NT2/D1 (cell line): Measurements from ENCODE around the gene GALNT5.
"Not testable (repeated sequence)": the region's sequence is repeated elsewhere in the genome, so short reads cannot be mapped to it uniquely, and the experiment has no call there.

Experiments
- DNase-seq: peaks from one replicate; pipeline ENCODE4 v3.0.0-alpha.2; 2011; ENCODE audit warnings: low read depth, low spot score
- H3K27me3 ChIP-seq: 2 replicates; pipeline ENCODE4 v1.6.0; 2011; ENCODE audit warnings: mild to moderate bottlenecking; ENCODE audit not compliant: insufficient read length, insufficient read depth
- H3K36me3 ChIP-seq: 2 replicates; pipeline ENCODE4 v1.6.1; 2011; ENCODE audit warnings: mild to moderate bottlenecking, low read length, mixed read lengths; ENCODE audit not compliant: insufficient read depth, insufficient read length
- H3K4me1 ChIP-seq: 2 replicates; pipeline ENCODE4 v1.5.1; 2011; ENCODE audit not compliant: insufficient read depth, insufficient read length
- H3K4me3 ChIP-seq: 2 replicates; pipeline ENCODE4 v1.5.1; 2011; ENCODE audit warnings: low read depth; ENCODE audit not compliant: insufficient read length
- H3K9ac ChIP-seq: 2 replicates; pipeline ENCODE4 v1.6.0; 2011; ENCODE audit warnings: low read depth; ENCODE audit not compliant: insufficient read length
- H3K9me3 ChIP-seq: 2 replicates; pipeline ENCODE4 v1.5.1; 2011; ENCODE audit warnings: mild to moderate bottlenecking, low read length; ENCODE audit not compliant: insufficient read depth
- SUZ12 ChIP-seq: IDR thresholded peaks from 2 replicates; pipeline ENCODE4 v1.6.1; 2011; ENCODE audit not compliant: insufficient read length, insufficient read depth; ENCODE audit errors: extremely low read depth
- YY1 ChIP-seq: IDR thresholded peaks from 2 replicates; pipeline ENCODE4 v1.6.1; 2011; ENCODE audit not compliant: insufficient read length, insufficient read depth
- ZNF274 ChIP-seq: IDR thresholded peaks from 2 replicates; pipeline ENCODE4 v1.6.1; 2011; ENCODE audit warnings: mild to moderate bottlenecking, low read depth, low read length

Gene GALNT5

GRCh38 chr2:157257312-157258252 is at the start of gene GALNT5:
Gene GALNT5, plus strand, starts transcription at chr2:157257705. Its CDS starts 378 bp downstream, at chr2:157258083.
- H3K4me3 ChIP-seq: peak within 1 kb of the TSS; percentile 58
- no peaks in the 10 kb centered on the region for H3K36me3 ChIP-seq
- H3K9ac ChIP-seq: peak within 1 kb of the TSS; percentile 65
- TF ChIP-seq YY1: no peak
- TF ChIP-seq SUZ12: no peak
- TF ChIP-seq ZNF274: no peak
- no peaks in the 10 kb centered on the region for H3K9me3 ChIP-seq
- DNase-seq: no peak
- peaks cover 4% of the 10 kb centered on the region for H3K4me1 ChIP-seq
- H3K27me3 ChIP-seq: no peaks in the 10 kb centered on the region

DNA sequence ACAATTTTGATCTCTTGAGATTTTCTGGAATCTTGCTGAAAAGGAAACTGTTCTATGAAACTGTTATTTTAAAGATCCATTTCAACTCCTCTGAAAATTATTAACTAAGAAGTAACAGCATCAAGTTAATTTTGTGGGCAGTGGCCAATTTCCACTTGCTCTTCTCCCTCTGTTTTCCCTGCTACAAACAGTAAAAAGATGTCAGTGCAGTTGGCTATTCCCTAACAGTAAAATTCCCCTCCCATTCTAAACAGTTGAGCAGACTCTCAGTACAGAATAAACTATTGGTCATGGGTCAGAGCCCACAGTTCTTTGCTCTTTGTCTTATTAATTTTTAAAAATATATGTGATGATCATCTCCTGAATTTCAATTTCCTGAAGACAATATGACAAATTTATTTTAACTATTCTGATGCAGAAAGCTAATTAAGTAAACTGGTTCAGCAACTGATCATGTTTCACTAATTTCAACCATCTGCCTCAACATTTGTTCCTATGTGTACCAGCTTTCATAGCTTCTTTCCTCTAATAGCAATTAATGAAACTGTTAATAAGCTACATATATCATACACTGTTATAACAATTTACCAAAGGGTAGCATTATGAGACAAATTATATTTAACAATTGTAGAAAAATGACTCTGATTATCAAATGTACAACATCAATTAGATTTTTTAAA is 41.1 kb upstream of the GALNT5 start:
- Histone ChIP-seq H3K9me3 (no peaks in the 10 kb centered on the region), H3K4me3 (no peak overlapping the region), H3K9ac (no peak overlapping the region), H3K36me3 (no peaks in the 10 kb centered on the region), H3K4me1 (no peaks in the 10 kb centered on the region), H3K27me3 (no peaks in the 10 kb centered on the region)
- DNase-seq: no peak
- TF ChIP-seq SUZ12: no peak
- no peak for TF ChIP-seq YY1
- TF ChIP-seq ZNF274: no peak

GRCh38 chr2:157217409-157217808 is 40.1 kb upstream of the GALNT5 start:
- Histone ChIP-seq H3K4me1 (no peaks in the 10 kb centered on the region), H3K27me3 (no peaks in the 10 kb centered on the region), H3K4me3 (no peak overlapping the region), H3K9ac (no peak overlapping the region), H3K36me3 (no peaks in the 10 kb centered on the region), H3K9me3 (no peaks in the 10 kb centered on the region)
- TF ChIP-seq YY1: no peak
- no peak for TF ChIP-seq ZNF274
- no peak for TF ChIP-seq SUZ12
- no peak for DNase-seq

- Histone ChIP-seq H3K36me3 (no peaks in the 10 kb centered on the region), H3K4me1 (no peaks in the 10 kb centered on the region), H3K9me3 (no peaks in the 10 kb centered on the region), H3K9ac (no peak overlapping the region), H3K27me3 (no peaks in the 10 kb centered on the region), H3K4me3 (no peak overlapping the region)
- DNase-seq: no peak
- no peak for TF ChIP-seq SUZ12
- no peak for TF ChIP-seq YY1
- no peak for TF ChIP-seq ZNF274
Measured at GRCh38 chr2:157218911-157219310, 38.6 kb upstream of the GALNT5 start.

GRCh38 chr2:157220502-157220901 is 37.0 kb upstream of the GALNT5 start:
- Histone ChIP-seq H3K27me3 (no peaks in the 10 kb centered on the region), H3K36me3 (no peaks in the 10 kb centered on the region), H3K4me1 (no peaks in the 10 kb centered on the region), H3K9me3 (no peaks in the 10 kb centered on the region), H3K4me3 (no peak overlapping the region), H3K9ac (no peak overlapping the region)
- no peak for DNase-seq
- TF ChIP-seq YY1 (no peak), SUZ12 (no peak), ZNF274 (no peak)

- DNase-seq: no peak
- Histone ChIP-seq H3K36me3 (no peaks in the 10 kb centered on the region), H3K9me3 (no peaks in the 10 kb centered on the region), H3K4me1 (no peaks in the 10 kb centered on the region), H3K27me3 (no peaks in the 10 kb centered on the region), H3K9ac (no peak overlapping the region), H3K4me3 (no peak overlapping the region)
- TF ChIP-seq SUZ12 (no peak), YY1 (peak; percentile 12), ZNF274 (no peak)
Measured at GRCh38 chr2:157221394-157221988, 36.0 kb upstream of the GALNT5 start.

- no peak overlapping the region for H3K4me3 ChIP-seq
- no peaks in the 10 kb centered on the region for H3K27me3 ChIP-seq
- no peak for DNase-seq
- no peaks in the 10 kb centered on the region for H3K4me1 ChIP-seq
- no peaks in the 10 kb centered on the region for H3K9me3 ChIP-seq
- TF ChIP-seq SUZ12: no peak
- TF ChIP-seq ZNF274: no peak
- no peak for TF ChIP-seq YY1
- H3K36me3 ChIP-seq: no peaks in the 10 kb centered on the region
- H3K9ac ChIP-seq: no peak overlapping the region
Measured at GRCh38 chr2:157223624-157224205, 33.8 kb upstream of the GALNT5 start.

DNA sequence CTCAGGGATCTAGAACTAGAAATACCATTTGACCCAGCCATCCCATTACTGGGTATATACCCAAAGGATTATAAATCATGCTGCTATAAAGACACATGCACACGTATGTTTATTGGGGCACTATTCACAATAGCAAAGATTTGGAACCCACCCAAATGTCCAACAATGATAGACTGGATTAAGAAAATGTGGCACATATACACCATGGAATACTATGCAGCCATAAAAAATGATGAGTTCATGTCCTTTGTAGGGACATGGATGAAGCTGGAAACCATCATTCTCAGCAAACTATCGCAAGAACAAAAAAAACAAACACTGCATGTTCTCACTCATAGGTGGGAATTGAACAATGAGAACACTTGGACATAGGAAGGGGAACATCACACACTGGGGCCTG is 33.1 kb upstream of the GALNT5 start:
- not testable (repeated sequence) for H3K4me3 ChIP-seq, H3K9ac ChIP-seq, H3K27me3 ChIP-seq, H3K9me3 ChIP-seq, DNase-seq, H3K4me1 ChIP-seq, H3K36me3 ChIP-seq
